Ascending aorta (tissue), 2 donors: ENCODE data around the gene AFF3. TPM values are rescaled to one million over a fixed set of nuclear protein-coding genes. Genes with fewer than 3 reads are reported as not detected.

ENCODE experiments used
- DNase-seq, 2 donors: peaks; one replicate each; pipeline ENCODE4 v3.0.0-alpha.2; 2019; ENCODE audit warnings: low spot score in 2 of 2
- H3K27ac ChIP-seq, 2 donors: fragments of 200-600 bp; sonication (generic); one replicate each; pipeline ENCODE4 v1.5.1; 2016 to 2017; ENCODE audit warnings: mild to moderate bottlenecking in 1 of 2
- H3K27me3 ChIP-seq: fragments of 200-600 bp; sonication (generic); one replicate; pipeline ENCODE4 v1.5.1; 2017
- H3K36me3 ChIP-seq, 2 donors: fragments of 200-600 bp; sonication (generic); one replicate each; pipeline ENCODE4 v1.5.1; 2016
- H3K4me1 ChIP-seq, 2 donors: fragments of 200-600 bp; sonication (generic); one replicate each; pipeline ENCODE4 v1.5.1; 2016 to 2017; ENCODE audit warnings: mild to moderate bottlenecking in 1 of 2
- H3K4me3 ChIP-seq, 2 donors: fragments of 200-600 bp; sonication (generic); one replicate each; pipeline ENCODE4 v1.5.1; 2016 to 2017; ENCODE audit warnings: mild to moderate bottlenecking in 1 of 2
- H3K9me3 ChIP-seq, 2 donors: fragments of 200-600 bp; sonication (generic); one replicate each; pipeline ENCODE4 v1.5.1; 2016
- intact Hi-C: fragments of 100-400 bp; cut with DNase I; formaldehyde crosslinking; loops from one replicate; pipeline ENCODE4 v1.15.1; 2023
- total RNA-seq: library from RNA; depleted of rRNA; stranded (reverse); fragments of >200 nt; gene quantifications from one replicate; pipeline ENCODE4 v1.1.0, GENCODE V29; 2016
- TF ChIP-seq, protein P1 (sequence below), 3 experiments: fragments of 200-600 bp in 2 of 3; fragments of 450-650 bp in 1 of 3; sonication (generic) in 2 of 3; IDR thresholded peaks; one replicate each; pipeline ENCODE4 v1.5.1; 2016 to 2019; ENCODE audit warnings: antibody characterized with exemption in 3 of 3, mild to moderate bottlenecking in 1 of 3, moderate library complexity in 1 of 3

Gene AFF3
- total RNA-seq, 1 donor from 2014 or later, result 7.1 TPM

DNA sequence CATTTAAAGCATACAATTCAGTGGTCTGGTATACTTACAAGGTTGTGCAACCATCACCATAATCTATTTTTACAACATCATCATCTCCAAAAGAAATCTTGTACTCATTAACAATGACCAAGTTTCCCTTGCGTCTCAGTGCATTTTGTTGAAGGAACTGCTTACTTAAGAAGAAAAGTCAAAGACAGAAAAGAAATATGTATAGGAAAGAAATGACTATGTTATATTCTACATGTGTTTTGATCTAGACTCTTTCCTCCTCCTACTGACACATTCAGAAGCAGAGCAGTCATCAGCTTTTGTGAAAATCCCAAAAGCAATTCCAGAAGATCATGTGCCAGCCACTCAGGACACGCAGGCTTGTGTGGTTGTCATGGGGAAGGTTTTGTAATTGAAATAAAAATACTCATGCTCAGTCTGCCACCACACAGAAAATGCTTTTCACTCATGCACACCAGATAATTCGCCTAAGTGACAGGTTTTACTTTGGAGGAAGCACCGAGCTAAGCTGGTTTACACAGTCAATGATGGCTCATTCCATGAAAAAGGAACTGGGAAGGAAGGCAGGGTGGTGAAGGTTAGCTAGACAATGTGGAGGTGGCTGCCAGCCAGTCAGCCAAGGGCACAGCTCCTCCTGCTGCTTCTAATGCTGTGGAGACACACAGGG, 494.1 kb downstream of the AFF3 start:
- peak overlapping the region; percentile 32 to 47 for H3K27ac ChIP-seq
- intact Hi-C loops, result loop anchor here (2.0 kb wide), 1 partner anchor 14 kb away; no protein-coding TSS in a partner anchor
- H3K4me1 ChIP-seq, result peaks cover 0 to 3% of the 10 kb centered on the region in 2 donors
- no peaks in the 10 kb centered on the region for H3K36me3 ChIP-seq
- DNase-seq, result peak in 1 of 2 donors; percentile 71
- H3K9me3 ChIP-seq, result no peaks in the 10 kb centered on the region
- H3K4me3 ChIP-seq, result no peak overlapping the region
- TF ChIP-seq, protein P1, sequence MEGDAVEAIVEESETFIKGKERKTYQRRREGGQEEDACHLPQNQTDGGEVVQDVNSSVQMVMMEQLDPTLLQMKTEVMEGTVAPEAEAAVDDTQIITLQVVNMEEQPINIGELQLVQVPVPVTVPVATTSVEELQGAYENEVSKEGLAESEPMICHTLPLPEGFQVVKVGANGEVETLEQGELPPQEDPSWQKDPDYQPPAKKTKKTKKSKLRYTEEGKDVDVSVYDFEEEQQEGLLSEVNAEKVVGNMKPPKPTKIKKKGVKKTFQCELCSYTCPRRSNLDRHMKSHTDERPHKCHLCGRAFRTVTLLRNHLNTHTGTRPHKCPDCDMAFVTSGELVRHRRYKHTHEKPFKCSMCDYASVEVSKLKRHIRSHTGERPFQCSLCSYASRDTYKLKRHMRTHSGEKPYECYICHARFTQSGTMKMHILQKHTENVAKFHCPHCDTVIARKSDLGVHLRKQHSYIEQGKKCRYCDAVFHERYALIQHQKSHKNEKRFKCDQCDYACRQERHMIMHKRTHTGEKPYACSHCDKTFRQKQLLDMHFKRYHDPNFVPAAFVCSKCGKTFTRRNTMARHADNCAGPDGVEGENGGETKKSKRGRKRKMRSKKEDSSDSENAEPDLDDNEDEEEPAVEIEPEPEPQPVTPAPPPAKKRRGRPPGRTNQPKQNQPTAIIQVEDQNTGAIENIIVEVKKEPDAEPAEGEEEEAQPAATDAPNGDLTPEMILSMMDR (IDR thresholded peaks at IDR 0.05), result no peak
- H3K27me3 ChIP-seq, result no peaks in the 10 kb centered on the region

DNA sequence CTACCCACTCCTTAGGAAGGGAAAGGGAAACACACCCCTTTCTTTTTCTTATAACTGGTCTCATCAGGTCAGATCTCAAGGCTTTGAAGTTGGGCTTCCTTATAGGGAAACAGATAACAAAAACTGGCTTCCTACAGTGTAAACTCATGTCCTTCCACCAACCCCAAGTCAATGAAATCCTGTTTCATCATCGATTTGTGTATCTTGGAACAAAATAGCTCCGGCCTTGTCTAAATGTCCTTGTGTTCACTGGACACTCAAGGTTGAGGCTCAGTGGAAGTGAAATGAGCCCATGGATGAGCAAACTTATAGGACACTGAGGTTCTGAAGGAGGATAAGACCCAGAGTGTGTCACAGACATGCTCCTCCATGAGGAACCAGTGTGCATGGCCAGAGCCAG, 496.4 kb downstream of the AFF3 start:
- intact Hi-C loops, result no loop called here

GRCh38 chr2:99644419-99644787, 498.0 kb downstream of the AFF3 start:
- no peaks in the 10 kb centered on the region for H3K36me3 ChIP-seq
- intact Hi-C loops, result no loop called here
- TF ChIP-seq, protein P1 (IDR thresholded peaks at IDR 0.05), result no peak
- DNase-seq, result no peak
- H3K4me3 ChIP-seq, result no peak overlapping the region
- H3K27ac ChIP-seq, result no peak overlapping the region
- H3K27me3 ChIP-seq, result no peaks in the 10 kb centered on the region
- H3K9me3 ChIP-seq, result no peaks in the 10 kb centered on the region
- peaks cover 0 to 3% of the 10 kb centered on the region in 2 donors for H3K4me1 ChIP-seq

More for the DNA sequence above, 496.4 kb downstream of the AFF3 start:
- no peak overlapping the region for H3K4me3 ChIP-seq
- H3K27me3 ChIP-seq, result no peaks in the 10 kb centered on the region
- no peak overlapping the region for H3K27ac ChIP-seq
- DNase-seq, result no peak
- H3K9me3 ChIP-seq, result no peaks in the 10 kb centered on the region
- H3K4me1 ChIP-seq, result peaks cover 0 to 3% of the 10 kb centered on the region in 2 donors
- TF ChIP-seq, protein P1 (IDR thresholded peaks at IDR 0.05), result no peak
- H3K36me3 ChIP-seq, result no peaks in the 10 kb centered on the region

DNA sequence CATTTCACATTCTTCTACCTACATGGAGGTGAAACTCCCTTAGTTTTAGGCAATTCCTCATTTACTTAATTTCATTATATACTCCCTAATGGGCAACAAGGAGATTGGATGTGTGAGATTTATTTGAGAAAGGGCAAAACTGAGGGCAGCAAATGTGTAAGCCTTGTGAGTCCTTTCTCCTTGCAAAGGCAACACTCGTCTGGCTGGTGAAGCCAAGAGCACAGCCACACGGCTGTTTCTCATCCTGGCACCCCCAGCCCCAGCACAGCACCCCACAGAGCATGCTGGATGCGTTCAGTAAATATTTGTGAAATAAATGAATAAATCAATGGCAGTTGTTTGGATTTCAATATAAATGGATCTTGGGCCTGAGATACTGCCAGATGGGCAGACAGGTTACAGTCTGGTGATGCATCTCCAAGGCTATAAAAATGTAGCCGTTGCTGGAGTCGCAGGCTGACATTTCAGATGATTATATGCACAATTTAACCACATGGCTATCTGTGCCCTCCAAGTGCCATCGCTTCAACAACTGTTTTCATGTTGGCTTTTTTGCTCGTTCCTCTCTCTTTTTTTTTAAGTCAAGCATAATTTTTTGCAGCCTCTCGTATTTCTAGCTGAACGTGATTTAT, 498.5 kb downstream of the AFF3 start:
- H3K4me1 ChIP-seq, result peaks cover 0 to 3% of the 10 kb centered on the region in 2 donors
- intact Hi-C loops, result no loop called here
- TF ChIP-seq, protein P1 (IDR thresholded peaks at IDR 0.05), result no peak
- no peaks in the 10 kb centered on the region for H3K36me3 ChIP-seq
- H3K9me3 ChIP-seq, result no peaks in the 10 kb centered on the region
- no peak for DNase-seq
- no peak overlapping the region for H3K4me3 ChIP-seq
- H3K27me3 ChIP-seq, result no peaks in the 10 kb centered on the region
- H3K27ac ChIP-seq, result no peak overlapping the region

GRCh38 chr2:99641999-99642398, 500.4 kb downstream of the AFF3 start:
- intact Hi-C loops, result no loop called here
- TF ChIP-seq, protein P1 (IDR thresholded peaks at IDR 0.05), result no peak
- Histone ChIP-seq H3K4me3 (no peak overlapping the region), H3K4me1 (peaks cover 0 to under 1% of the 10 kb centered on the region in 2 donors), H3K9me3 (no peaks in the 10 kb centered on the region), H3K36me3 (no peaks in the 10 kb centered on the region), H3K27ac (no peak overlapping the region), H3K27me3 (no peaks in the 10 kb centered on the region)
- no peak for DNase-seq
